Bone marrow (tissue), 2 donors: ENCODE measurements around the gene E2F8.

Source experiments
- DNase-seq, 2 donors: peaks; one replicate each; lab custom pipeline; 2025; lab: John Stamatoyannopoulos, UW

The E2F8 gene

DNA sequence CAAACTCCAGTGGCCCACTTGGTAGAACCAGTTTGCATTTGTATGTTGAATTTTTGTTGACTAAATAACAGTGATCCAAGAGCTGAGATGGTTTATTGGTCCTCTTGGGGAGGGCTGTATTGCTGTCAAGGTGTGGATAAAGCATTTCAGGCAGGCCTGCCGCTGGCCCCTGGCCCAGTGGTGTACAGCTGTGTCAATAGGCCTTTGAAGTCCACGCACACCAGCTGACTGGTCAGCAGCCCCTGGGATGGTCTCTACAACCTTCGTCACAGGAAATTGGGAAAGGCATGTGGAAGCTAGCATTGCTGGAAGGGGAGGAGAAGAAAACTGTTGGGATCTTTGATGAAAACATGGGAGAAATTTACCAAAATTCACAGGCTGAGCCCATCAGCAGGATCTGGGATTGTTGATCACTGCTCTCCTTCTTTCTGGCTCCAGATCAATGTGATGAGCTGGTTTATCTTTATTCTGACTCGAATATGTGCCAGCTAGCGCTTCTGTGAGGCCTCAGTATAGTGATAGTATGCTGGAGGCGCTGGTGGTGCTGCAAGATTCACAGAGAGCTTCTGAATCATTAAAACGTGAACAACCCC lies 12.5 kb upstream of the E2F8 start:
- DNase-seq: no peak

DNA sequence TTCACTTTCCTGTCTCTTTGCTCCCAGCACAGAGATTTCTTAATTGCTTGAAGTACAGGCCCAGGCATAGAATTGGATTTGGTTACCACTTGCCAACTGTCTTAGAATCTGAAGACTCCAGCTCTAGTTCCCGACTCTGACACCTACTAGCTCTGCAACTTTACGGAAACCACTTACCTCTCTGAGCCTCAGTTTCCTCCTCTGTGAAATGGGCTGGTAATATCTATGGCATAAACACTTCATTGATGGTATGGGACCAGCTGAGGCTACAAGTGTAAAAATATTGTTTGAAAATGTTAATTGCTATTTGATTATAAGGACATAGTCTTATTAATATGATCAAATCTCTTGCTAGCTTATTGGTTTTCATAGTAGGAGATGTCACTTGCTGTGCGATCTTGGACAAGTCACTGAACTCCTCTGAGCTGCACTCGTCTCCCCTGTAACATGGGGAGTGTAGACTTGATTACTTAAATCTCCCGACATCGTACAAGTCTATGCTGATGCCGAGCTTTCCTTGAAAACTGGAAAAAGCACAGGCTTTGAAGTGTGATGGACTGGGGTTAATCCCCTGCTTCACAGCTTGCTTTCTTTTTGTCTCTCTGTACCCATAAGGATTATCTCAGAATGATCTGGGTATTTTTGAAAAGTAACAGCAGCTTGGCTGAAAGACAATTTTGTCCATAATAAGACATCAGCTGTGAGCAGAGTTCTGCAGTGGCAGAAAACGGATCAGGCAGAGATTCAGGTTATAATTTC lies 11.8 kb upstream of the E2F8 start:
- no peak for DNase-seq

DNA sequence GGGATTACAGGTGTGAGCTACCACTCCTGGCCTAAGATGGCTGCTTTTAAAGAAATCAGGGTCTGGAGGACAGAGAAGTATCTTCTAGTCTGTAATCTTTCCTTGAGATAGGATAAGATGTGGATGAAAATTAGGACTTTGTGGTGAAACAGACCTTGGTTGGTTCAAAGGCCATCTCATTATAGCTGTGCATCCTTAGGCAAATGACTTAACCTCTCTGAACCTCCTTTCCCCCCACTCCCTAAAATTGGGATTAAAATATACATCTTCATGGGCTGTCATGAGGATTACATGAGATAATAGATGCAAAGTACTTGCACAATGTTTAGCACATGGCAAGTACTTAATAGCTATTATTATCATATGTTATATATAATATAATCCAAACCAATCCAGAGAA lies 10.8 kb upstream of the E2F8 start:
- DNase-seq: no peak

DNA sequence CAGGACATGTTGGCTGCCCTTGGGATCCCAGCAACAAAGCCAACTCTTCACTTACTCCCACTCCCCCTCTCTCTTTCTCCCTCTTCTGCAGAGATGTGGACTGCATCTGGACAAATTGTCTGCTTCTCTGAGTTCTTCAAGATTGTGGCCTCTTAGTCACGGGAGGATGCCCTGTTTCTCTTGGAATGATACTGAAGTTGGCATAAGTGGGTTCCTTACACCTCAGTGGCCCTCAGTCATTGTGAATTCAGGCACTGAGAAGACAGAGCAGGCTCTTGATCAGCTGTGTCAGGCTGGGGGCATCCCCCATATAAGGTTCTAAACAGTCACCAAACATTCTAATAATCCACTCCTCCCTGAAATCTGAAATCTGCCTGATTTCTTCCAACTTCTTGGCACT lies 6.1 kb upstream of the E2F8 start:
- no peak for DNase-seq

DNA sequence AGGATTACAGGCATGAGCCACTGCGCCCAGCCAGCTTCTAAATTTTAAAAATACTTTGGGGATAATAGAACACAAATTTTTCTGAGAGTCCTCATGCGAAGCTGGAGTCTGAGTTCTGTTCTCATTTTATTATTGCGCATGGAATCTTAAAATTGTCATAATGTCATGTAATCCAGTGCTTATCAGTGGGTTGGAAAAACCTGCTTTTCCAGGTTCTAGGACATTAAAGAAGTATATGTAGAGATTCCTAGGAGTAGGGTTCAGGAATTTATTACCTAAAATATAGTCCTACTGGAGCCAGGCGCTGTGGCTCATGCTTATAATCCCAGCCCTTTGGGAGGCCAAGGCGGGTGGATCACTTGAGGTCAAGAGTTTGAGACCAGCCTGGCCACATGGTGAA lies 4.6 kb upstream of the E2F8 start:
- no peak for DNase-seq

DNA sequence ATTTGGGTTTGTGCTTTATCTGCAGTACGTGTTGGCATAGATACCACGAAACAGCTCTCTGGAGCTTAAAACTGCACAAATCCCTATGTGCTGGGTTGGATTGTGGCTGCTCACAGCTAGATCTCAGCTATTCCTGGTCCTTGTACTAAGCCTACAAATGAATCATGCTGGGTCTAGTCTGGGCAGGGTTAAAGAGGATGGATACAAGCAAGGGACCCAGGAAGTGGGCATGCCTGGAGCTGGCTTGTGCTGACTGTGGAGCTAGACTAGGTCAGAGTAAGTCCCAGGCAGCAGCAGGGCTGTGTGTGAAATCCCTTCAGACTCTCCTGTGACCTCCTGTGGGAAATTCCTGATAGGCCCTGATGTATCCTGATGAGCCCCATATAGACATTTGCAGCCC lies 3.9 kb upstream of the E2F8 start:
- no peak for DNase-seq

DNA sequence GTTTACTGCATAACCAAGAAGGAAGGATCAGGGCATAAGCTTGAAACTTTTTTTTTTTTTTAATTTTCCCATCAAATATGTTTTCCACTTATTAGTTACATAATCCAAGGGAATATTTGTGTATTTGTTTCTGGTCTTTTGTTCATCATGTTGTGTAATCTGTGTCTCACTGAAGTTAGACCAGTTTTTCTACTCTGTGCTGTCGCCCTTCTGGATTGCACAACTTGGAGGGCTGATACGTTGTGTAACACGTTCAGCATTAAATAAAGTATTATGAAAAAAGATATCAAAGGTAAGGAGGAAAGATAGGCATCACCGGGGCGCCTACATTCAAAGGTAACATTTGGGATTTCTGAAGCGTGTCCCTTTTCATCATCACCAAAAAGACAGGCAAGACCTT lies 3.3 kb upstream of the E2F8 start:
- DNase-seq: no peak

DNA sequence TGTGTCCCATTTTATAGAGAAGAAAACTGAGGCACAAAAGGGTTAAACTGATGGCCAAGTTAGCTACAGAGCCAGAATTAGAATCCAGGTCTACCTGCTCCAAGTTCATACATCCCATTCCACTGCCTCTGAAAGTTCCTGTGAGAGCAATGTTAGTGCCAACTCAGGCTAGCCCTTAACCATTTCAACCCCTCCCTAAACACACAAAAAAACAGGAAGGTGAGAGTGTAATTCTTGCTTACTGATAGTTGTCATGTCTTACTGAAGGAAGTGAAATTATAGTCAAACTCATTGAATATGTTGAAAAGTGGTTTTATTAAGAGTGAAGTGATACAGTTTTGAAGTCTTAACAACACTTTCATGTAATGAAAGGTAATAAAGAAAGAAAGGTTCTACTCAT lies 2.9 kb upstream of the E2F8 start:
- no peak for DNase-seq

DNA sequence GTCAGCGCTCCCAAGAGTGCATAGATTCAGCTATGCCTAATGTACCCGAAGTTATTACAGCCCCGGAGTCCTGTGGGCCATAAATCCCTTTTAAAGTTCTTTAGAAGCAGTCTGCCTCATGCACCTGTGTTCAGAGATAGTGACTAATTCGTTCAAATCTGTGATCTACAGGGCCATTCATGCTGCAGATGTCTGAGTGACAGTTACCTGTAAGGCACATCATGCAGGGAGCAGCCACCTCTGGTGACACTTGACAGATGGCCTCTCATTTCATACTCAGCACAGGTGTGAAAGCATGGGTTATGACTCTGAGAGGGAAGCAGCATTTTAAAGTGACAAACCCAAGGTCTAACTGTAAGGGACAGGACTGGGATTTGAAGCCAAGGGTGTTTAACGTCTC lies 2.4 kb upstream of the E2F8 start:
- DNase-seq: no peak

DNA sequence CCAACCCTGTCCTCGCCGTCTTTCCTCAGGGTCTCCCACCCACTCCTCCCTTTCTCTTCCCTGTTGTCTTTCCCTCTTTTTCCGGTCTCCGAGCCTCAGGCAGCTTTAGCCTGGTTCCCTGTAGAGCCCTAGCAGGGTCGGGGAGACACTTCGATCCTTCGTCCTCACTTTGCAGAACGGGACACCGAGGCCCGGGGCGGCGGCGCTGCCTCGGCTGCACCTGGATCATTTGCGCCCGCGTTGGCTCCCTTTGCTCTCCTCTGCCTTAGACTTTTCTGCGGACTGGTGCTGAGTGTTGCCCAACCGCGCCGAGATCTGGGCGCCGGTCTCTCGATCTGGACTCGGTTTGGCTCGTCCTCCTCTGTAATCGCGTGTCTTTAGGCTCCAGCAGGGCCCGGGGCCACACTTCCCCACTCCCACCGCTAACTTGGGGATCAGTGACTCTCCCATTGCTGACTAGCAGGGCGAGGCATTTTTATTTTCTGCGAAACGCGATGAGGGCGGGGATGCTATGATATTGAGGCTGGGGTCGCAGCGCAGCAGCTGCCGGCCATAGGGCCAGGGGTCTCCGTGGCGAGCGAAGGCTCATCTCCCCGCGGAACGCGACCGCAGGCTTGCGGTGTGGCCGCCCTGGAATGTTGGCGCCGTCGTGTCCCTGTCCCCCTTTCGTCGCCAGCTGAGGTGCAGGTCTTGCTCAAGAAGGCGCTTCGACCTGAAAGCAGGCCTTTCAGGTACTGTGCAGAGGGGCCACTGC lies 1.6 kb upstream of the E2F8 start:
- DNase-seq: no peak

DNA sequence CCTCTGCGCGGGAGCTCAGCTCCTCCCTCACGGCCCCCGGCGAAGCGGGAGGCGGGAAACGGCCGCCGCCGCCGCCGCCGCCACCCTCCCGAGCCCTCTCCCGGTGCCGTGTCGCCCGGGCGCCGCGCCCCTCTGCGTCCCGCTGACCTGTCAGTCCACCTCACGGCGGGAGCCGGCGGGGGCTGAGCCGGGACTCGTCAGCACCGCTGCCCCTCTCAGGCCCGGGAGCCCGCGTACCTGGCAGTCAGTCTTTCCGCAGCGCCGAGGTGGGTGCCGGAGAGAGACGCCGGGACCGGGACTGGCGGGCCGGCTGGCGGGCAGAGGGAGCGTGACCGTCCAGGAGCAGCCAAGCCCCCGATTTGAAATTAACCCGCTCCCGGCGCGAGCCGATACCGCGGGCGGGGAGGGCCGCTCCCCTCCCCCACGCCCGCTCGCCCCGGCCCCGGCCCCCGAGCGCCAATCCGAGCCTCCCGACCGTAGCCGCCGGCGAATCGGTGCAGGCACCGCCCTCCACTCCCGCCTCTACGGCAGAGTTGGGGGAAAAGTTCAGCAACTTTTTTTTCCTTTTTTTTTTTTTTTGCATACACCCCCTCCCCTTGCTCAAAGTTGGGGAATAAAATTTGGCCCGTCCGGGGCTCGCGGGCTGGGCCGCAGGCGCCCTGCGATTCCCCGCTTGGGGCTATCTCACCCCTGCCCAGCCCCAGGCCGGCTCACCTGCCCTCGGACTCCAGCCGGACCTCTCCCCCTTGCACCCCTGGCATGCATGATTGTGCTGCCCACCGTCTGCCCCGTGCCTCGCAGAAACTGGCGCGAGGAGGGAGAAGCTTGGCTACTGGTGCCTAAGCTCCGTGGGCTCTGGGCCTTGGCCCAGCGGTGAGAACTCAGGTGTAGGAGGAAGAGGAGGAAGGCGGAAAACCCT lies 774 bp upstream of the E2F8 start:
- no peak for DNase-seq

DNA sequence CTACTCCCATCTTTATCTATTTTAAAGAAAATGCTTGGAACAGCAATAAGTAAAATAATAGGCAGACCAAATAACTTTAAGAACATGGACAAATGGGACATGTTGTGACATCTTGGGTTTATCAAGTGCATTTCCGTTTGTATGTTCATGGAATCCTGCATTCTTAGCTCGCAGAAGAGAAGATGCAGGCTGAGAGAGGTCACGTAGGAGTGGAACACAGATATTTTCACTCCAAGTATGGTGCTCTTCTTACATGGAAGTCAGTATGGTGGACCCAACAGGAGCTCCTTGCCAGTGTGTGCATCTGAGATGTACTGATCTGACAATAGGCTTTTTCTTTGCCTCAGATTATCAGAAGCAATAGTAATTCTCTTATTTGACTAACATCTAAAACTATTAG lies 1.7 kb downstream of the E2F8 start:
- DNase-seq: no peak

DNA sequence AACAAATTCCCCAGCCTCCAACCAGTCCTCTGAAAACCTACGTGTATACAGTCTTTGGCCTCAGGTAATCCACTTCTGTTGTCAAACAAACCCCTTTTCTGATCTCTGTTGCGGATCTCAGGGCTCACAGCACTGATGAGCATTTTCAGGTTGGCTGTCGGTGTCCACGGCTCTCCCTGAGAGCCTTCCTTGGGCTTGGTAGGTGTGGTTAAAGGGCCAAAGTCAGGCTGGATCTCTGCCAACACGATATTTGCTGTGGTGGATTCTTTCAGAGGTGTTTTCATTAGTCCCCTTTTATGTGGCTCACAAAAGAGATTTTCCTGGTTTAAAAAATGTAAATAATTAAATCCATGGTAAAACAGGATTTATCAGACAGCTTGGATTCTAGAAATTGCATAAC lies 2.9 kb downstream of the E2F8 start:
- no peak for DNase-seq

DNA sequence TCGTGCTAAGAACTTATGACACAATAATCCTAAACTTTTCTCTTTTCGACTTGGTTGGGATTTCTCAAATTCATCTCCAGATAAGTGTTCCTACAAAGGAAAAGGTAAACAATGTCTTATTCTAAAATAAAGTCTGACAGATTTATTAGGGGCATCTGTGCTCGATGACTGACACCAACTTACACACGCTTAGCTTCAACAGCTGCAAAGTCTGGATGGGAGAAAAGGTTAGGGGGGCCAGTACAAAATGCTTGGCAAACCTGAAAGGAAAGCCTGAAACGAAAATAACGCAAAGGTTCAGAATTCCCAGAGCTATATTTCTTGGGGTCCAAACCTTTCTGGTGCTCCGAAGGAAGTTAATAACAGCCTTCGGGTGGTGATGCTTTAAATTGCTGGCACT lies 3.4 kb downstream of the E2F8 start:
- DNase-seq: no peak

DNA sequence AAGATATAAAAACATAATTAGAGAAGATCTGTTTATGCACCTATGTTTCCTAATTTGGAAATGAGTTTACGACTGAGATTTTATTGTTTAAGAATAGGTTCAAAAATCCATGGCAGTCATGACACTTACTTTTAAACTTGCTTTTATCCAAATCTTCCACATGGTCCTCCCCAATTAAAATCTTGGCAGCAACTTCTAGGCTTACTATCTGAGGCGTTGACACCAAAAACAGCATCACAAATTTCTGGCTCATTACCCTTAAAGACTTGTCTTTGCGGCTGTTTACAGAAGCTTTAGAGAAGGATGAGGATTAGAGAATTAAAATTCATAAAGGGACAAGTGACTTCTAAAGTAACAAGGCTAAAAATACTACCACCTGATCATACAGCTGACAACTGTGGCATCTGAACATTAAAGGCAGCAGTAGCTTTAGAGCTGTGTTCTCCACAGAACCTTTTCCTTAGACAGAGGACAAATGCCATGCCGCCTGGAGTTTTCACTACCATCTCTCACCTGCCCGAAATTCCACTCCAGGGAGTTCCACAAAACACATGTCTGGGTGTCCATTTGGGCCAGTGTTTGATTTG lies 6.4 kb downstream of the E2F8 start:
- no peak for DNase-seq

DNA sequence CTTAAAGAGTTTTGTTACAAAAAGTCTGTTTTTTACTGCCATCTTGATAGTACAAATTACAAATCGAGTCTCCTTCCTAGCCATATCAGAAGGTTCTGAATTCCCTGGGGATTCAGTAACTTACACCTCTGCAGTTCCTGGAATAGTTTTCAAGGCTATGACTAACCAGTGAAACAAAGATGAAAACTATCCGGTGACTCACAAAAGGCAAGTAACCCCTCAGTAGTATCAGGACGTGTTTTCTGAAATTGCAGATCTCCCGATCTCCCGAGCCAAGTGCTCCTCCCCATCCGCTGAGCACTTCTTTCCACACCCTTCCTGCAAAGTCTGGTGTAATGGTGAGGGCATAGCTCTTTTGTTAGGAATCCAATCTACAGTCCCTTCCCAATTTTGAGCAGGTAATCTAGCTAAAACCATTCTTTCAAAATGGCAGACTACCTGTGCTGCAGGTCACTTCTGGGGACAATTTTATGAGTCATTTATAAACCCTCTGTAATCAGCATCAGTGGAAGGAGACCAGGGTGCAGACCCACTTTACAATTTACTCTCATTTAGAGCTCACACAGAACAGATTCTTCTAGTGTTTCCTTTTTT lies 7.7 kb downstream of the E2F8 start:
- DNase-seq: no peak

DNA sequence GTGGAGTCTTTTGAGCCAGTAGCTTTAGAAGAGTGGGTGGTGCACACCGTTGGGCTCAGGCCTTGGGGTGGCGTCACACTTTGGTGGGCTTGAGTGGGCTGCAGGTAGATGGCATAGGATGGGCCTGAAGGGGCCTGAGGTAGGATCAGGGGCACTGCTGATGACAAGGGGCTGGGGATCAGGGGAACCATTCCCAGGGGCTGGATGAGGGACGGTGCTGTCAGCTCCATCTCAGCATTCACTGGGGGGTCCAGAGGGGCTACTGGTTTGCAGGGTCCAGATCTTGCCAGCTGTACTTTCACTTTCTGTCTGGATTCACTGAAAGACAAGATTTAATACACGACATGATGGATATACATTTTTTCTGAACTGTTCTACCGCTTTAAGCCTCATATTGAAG lies 11.1 kb downstream of the E2F8 start:
- no peak for DNase-seq

DNA sequence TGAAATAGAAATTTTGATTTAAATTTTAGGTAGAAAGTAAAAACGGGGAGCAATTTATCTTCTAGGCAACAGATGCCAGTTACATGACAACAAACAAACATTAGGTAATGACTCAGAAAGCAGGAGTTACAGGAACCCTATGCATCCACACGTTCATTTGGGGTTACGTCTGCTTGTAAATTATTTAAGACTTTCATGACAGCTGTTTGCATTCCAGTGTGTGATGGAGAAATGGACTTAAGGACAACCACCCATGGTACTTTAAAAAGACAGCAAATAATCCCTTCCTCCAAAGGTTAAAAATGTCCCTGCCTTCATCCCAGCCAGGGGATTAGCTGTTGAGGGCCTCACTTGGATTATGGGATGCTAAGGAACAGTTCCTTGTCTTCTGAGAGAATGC lies 11.8 kb downstream of the E2F8 start:
- DNase-seq: no peak

DNA sequence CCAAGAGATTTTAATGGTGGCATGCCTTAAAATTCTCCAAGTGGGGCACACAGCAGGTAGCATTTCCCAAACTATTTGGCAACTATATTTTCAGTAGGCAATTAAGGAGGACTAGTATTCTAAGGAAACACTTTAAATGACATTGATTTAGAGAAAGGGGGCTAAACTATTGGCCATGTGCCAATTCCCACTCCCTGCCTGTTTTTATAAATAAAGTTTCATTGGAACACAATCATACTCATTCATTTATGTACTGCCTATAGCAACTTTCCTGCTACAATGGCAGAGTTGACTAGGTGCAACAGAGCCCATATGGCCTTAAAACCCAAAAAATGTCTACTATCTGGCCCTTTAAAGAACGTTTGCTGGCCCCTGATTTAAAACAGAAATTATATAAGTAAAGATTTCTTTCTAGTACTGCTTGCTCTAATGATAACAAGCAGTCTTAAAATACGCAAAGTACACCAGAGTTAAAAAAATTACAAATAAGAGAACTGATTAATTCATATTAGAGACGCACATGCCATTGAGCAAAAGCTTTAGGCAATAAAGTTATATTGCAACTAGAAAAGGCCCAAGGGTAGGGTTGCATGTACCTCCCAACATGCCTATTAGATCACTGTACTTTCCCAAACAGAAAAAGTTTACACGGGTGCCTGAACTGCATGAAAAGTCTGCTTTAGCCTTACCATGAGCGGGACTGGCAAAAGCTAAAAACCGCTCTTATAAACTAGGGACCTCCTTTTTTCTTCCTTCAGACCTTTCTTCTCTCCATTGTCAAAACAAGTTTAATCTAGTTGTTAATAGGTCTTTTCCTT lies 14.2 kb downstream of the E2F8 start:
- no peak for DNase-seq

DNA sequence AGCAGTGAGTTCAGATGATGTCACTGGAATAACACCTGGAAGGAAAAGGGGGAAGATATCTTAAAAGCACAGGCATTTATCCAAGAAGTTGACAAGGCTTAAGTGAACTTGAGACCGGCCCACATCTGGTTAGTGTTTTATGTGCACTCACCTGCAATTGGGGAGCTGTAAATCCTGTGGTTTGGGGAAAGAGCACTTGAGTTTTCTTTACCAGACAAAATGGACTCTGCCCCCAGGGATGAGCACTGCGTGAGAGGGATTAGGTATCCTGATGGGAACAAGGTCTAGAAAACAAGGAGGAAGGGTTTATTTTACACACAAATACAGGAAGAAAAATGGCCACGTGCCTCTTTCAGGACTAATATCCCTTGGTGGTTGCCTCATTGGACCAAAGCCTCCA lies 15.2 kb downstream of the E2F8 start:
- DNase-seq: no peak

DNA sequence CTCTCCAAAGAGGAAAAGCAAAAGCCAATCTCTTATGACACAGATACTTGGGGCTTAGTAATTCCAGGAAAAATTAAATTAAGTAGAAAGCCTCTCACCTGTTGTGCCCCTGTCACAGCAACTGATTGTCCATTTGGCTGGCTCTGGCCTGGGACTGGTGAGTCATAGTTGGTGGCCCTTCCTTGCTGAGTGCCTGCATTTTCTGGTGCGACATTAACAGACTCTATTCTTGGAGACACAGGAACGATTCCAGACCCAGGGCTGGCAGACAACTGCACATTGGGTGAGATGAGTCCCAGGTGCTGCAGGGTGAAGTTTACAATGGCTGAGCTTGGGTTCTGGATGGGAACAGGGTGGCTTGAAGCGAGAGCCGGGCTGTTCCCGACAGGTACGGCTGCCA lies 15.6 kb downstream of the E2F8 start:
- DNase-seq: no peak
